GM19438 (cell line): Measurements from ENCODE around the gene STIMATE.

ENCODE experiments used
- ATAC-seq: cut with Tn5 transposase; IDR thresholded peaks from one replicate; pipeline ENCODE4 v1.9.1; 2021; ENCODE audit warnings: low read depth; ENCODE audit not compliant: unreplicated experiment

STIMATE gene

DNA sequence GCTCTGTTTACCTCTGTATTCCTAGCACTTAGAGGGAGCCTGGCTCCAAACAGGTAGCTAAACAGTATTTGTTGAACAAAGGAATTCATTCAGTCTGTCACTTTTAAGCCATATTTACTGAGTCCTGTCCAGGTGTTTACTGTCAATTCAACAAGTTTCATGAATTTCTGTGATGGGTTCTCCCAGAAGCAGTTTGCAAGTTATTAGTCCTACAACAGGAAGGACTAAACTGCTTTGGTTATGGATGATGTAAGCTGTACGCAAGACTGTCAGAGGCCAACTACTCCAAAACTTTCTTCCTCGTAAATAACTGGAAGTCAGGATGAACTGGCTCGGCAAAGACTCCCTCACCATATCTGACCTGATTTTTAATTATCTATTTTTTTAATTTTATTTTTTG lies 25.1 kb downstream of the STIMATE start:
- no peak for ATAC-seq

DNA sequence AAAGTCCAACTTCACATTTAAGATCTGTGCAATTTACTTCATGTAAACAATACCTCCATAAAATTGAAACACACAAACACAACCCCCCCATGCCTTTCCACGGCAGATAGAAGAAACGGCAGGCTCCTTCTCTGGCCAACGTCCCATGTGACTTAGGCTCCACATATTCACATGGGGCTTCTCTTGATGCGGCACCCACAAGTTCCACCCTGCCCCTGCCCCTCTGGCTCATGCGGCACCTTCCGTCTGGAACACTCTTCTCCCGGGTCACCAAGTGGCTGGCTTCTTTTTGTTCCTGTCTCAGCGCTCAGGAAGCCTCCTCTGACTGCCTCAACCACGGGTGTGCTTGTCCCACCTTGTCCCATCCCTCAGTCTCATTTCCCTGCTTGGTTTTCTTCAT lies 25.6 kb downstream of the STIMATE start:
- no peak for ATAC-seq

DNA sequence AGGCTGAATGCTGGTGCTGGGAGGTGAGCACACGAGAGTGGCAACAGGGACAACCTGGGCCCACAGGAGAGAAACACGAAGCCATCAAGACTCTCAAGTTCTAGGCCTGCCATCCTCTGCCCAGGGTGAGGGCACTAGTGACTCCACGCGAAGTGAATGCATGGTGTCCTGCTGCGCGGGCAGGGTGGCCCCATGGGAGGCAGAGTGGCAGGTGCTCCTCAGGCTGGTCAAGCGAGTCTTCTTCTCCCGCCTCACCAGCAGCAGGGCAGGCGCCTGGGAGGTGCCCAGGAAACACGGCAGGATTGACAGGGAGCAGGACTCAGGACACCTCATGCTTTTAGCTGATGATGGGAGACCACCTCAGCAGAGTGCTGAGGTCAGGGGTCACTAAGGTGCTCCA lies 26.9 kb downstream of the STIMATE start:
- no peak for ATAC-seq

DNA sequence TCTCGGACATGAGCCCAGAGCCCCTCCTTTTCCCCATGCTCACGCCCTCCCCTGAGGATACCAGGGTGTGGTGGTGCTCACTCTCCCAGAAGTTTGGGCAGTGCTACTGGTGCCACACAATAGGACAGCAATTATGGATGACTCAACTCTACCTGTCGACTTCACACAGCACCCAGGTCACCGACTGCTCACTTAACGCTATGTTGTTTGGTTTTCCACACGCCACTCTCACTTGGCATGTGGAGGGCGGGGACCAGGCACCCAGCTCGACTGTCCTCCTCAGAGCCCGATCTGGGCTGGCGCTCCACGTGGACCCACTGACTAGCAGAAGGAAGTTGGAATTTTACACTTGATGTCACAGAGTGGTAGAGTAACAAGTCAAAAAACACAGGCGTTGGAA lies 30.9 kb downstream of the STIMATE start:
- no peak for ATAC-seq

DNA sequence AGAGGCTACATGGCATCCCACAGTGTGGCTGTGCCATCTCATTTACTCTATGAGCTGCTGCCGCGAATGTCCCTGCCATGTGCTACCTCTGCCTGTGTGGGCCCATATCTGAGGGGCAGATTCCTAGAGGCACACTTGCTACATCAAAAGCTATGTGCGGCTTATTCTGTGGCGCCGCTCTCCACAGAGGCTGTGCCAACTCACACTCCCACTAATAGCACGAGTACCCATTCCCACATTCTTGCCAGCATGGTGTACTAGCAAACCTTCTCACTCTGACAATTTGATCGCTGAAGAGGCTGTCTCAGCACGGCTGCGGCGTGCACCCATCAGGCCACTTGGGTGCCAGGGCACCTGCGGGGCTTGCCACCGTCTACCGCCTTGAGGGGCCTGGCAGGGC lies 31.4 kb downstream of the STIMATE start:
- ATAC-seq = no peak

DNA sequence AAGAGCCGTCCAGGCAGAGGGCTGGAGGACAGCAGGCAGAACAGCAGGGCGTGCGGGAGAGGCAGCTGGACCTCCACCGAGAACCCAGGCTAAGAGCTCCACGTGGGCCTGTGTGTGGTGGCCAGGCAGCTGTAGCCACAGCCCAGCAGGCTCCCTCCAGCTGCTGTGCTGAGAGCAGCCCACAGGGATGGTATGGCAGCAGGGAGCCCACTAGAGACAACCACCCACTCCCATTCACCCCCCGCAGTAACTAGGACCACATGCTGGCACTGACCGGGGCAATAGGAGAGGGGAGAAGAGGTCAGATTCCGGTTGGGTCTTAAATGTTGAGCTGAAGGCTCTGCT lies 37.0 kb downstream of the STIMATE start:
- ATAC-seq = no peak

DNA sequence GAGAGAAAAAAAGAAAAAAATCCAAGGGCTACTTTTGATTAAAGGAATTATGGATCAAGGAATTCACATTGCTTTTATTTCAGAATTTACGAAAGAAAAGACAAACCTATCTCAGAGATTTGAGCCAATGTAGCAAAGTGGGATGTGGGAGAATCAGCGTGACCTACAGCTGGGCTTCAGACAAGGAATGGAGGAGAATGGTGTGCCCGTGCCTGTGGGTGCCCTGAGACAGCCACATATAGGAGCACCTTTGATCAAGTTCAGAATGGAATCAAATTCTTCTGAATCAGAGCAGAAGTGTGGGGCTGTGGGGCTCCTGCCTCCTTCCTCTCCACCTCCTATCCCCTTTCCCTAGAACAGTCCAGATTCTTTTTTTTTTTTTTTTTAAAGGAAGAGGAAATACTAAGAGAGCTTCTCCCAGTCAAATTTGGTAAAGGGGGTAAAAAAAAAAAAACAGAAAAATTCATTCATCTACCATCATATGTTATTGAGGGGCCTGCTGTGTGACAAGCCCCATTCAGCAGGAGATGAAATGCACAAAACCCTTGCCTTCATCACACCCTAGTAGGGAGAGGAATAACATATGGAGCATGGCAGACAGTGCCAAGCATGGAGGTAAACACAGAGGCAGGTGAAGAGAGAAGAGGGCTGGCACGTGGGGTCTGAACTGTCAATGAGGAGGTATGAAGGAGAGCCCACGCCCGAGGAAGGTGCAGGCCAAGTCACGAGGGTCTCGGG lies 37.5 kb downstream of the STIMATE start:
- ATAC-seq = no peak

DNA sequence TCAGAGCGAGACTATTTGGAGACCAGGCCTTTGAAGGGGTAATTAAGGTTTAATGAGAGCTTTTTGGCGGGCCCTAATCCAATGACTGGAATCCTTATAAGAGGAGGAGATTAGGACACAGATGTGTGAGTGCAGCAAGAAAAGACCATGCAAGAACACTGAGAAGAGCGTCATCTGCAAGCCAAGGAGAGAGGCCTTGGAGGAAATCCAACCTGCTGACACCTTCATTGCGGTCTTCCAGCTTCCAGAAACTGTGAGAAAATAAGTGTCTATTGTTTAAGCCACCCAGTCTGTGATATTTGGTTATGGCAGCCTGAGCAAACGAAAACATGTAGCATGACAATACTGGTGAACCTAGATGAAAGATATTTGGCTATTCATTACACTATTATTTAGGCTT lies 39.5 kb downstream of the STIMATE start:
- ATAC-seq = no peak

DNA sequence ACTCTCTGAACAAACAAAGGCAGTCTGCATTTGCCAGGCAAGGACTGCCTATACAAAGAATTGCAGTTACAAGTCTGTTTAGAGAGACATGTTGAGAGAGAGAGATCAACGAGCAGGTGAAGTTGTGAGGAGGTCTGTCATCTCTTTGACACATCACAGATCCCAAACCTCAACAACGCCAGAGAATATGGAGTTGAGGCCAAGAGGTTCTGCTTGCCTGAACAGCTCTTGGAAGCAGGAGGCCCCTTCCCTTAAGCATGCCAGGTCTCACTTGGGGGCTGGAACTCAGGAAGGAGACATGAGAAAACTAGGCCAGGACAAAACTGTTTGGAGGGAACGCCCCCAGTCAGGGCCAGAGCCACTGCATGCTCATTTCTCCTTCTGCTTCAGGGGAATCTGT lies 40.2 kb downstream of the STIMATE start:
- ATAC-seq = no peak

DNA sequence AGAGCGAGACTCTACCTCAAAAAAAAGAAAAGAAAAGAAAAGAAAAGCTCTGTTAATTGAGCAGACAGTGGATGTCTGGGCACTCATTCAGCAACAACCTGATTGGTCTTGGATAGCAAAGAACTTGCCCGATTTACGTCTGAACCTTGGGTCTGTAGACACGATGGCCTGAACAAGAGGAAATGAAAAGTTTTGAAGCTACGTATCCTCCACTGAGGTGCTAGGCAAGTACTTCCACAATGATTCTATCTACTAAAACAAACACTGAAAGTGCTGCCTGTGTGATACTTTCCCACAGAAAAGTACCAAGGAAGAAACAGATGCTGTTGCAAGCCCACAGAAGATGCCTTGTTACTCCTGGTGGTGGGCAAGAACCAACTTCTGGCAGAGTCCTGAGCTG lies 40.7 kb downstream of the STIMATE start:
- ATAC-seq = no peak

DNA sequence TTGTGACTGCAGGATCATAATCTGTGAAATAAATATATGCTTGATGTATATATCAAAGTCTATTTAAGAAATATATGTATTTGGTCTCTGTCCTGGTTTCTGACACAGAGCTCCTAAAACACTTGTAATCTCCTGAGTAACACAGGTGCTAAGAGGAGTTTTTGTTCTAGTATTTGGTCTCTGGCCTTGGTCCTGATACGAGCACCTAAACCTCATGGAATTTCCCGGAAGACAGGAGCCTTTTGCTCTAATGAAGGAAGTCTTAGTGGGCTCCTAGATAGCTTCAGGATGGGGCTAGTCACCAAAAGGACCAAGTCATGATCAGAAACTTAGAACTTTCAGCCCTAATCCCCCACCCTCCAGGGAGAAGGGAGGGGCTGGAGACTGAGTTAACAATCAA lies 43.3 kb downstream of the STIMATE start:
- ATAC-seq = no peak

DNA sequence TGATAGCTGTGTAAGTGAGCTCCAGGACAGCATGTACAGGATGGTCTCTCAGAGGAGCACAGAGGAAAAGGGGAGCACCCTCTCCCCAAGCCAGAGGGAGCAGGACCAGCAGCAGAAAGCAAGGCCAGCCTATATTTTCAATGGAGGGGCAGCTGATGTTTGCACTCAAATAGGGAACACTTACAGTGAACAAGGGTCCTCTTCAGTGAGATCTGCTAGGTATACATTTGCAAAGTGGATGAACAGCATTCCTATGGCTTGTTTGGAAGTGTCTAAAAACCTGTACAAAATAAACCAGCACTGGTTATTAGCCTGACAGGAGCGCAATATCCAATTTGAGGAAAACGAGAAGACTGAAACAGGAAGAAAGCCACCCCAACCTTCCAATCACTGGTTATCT lies 44.9 kb downstream of the STIMATE start:
- ATAC-seq = no peak

DNA sequence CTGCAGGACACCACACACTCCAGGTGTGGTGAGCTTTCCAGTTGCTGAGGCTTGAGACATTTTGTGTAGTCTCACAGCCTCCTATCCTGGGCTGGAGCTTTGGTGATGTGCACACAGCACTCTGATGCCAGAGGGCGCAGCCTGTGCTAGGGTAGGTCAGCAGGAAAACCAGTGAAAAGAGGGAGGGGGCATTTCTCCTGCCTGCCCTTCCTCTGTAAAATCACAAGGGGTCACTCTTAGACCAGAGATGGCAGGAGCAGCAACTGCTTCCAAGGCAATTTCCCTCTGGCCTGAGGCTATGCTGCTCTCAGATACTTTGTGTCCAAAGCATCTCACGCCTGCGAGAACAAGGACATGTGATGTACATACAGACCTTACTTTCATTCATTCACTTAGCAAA lies 46.0 kb downstream of the STIMATE start:
- no peak for ATAC-seq

DNA sequence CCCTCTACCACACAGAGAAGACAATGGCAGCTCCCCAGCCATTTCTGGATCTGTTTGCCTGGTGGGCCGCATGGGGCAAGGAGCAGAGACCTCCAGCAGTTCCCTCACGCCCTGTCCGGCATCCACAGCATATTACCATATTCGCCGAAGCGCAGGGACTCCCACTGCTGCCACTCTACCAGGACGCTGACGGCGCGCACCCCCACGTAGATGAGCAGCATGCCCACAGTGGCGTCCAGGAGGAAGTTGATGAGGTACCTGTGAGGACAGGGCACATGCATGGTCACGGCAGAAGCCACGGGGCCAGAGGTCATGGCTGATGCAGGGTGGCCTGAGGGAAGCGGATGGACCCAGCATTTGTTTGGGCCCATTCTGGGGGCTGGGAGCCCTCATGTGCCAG lies 47.7 kb downstream of the STIMATE start:
- no peak for ATAC-seq

DNA sequence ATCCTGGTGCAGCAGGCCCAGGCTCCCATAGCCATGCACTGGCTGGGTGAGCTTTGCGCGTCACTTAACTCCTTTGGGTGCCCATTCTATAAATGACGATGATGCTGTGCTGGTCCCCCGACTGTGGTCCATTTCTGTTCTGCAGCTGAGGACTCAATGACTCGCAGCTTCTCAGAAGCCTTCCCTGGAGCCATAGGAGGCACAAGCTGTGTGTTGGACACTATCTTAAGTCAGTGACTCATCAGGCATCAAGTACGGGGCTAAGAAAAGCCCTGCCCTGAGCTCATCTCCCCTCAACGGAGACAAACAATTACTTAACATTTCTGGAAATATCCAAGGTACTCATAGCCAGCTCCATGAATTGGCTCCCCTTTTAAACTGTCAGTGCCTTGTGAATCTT lies 48.7 kb downstream of the STIMATE start:
- ATAC-seq = no peak

DNA sequence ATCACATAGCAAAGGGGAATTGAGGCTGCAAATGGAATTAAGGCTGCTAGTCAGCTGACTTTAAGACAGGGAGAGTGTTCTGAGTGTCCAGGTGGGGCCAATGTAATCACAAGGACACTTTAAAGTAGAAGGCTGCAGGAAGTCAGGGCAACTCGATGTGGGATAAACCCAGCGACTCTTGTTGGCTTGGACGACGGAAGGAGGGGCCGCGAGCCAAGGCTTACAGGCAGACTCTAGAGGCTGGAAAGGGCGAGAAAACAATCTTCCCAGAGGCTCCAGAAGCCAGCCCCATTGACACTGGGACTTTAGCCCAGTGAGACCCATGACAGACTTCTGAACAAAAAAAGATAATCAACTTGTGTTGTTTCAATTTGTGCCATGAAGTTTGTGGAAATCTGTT lies 49.6 kb downstream of the STIMATE start:
- no peak for ATAC-seq

DNA sequence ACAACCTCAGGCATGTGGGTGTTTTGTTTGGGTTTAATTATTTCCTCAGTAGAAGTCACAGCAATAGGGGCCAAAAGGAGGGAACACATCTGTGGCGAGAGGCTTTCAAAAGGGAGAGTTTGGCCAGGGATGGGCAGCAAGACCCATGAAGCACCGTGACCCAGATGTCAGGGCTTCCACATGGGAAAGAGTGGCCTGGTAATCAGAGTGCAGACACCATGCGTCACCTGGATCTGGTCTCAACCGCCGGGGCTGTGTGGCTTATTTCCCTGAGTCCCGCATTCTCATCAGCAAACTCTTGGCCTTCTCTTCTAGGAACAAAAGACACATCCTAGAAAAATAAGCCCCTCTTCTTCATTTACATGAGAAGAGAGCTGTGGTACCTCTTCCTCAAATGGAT lies 50.1 kb downstream of the STIMATE start:
- ATAC-seq = no peak

DNA sequence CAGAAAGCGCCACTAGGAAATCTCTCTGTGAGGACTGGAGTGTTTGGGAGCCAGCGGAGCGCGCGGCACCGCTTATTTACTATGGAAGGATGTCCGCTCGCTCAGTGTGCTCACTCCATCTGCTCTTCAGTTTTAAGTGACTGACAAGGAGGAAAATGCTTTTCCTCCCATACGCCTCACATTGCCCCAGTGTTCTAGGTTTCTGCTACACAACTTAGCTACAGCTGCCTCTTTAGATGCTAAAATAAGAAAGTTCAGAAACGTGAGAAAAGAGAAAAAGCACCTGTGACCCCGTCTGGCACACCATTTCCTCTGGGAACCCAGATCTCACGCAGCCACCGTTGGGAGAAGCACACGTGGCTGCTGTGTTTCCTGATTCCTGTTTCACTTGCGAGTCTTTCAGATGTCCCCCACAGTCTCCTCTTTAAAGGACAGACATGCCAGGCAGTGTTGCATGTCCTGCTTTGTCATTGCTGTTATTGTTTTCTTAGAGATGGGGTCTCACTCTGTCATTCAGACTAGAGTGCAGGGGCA lies 50.8 kb downstream of the STIMATE start:
- no peak for ATAC-seq

DNA sequence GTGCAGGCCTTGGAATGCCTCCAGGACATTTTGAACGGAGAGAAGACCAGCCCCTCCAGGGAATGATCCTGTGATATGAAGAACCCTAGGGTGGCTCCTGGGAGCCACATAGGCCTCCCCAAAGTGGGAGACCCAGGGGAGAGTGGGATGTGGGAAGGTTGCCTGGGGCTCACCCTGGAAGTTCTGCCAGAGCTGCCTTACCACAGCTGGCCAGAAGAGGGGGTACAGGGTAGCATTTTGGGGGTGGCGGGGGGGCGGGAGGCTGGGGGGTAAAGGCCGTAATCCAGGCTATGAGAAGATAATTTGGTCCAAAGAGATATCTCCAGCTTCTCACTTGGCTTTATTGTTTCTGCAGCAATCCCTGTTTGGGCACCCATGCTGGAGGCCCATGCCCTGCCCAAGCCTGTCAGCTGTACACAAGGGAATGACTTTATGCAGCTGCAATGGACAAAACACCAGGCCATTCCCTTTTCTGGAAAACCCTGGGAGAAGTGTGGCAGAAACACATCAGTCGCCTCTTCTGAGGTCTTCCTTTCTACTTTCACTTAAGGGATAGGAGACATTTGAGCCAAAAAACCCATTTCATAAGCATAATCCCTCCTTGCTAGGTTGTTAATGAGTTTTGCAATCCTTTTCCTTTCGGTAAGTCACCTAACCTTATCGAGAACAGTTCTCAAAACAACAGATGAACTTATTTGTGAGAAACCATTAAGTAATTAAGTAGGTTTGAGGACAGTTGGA lies 51.5 kb downstream of the STIMATE start:
- no peak for ATAC-seq

DNA sequence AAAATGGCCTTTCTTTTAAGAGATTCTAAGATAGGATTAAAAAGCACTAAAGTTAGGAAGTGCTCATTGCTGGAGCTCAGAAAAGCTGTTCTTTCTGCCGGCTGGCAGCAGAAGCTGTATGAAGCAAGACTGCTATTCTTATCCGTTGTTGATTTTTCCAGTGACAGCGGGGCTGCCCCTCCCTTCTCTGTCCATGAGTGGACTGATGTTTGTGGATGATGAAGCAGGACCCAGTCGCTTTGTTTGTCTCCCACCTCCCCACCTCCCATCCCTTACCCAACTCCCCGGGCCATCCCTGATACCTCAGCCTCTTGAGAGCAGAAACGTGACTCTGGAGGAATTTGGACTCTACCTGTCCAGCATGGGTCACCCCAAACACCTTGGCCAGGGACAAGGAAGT lies 52.2 kb downstream of the STIMATE start:
- ATAC-seq = no peak

DNA sequence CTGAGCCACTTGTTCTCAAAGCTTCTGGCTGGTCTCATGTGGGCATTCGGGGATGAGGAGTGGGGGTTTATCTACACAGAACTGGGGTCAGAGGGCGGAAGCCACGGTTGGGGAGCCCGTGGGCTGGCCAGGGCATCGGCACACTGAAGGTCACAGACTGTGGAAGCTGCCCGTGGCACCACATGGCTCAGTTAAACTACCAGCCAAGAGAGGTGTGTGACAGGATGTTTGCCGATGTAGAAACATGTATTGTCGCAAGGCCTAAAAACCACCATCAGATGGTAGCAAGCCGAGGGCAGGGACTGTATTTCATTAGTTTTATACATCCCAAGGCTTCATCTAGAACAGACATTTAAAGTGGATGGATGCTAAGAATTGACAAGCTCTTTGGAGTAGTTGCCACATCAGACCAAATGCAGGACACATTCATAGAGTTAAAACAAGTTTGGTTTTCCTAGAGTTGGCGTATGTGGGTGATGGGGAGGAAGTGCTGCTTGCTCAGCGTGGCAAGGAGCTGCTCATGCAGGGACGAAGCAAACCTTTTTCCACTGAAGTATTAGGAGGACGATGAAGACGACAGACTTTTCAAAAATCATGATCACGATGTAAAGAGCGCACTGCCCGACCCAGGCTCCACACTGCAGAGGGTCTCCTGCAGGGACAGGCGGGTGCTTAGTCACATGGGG lies 52.9 kb downstream of the STIMATE start:
- ATAC-seq = no peak

DNA sequence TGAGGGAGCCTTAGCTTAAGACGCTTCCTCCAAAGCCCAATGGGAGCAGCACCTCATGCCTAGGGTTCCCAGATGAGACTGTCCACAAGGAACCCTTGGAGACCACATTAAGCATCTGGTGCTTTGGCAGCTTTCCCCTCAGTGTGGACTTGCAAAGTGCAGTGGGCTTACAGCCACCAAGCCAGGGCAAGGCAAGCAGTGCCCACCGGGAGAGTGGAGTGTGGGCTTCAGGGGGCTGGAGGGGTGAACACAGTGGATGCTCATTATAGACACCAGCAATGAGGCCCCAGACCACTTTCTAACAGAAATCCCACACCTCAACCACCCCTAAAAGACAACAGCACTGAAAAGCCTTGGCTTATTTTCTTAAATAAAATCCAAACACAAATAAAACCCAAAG lies 53.5 kb downstream of the STIMATE start:
- ATAC-seq = no peak
